Thyroid gland (tissue), 4 donors: ENCODE results near the gene STK16. TPM values are rescaled to one million over a fixed set of nuclear protein-coding genes. Genes with fewer than 3 reads are reported as not detected.

Experiments used
- DNase-seq, 2 donors: peaks; one replicate each; pipeline ENCODE4 v3.0.0-alpha.2; 2019
- H3K27ac ChIP-seq, 3 donors: fragments of 200-600 bp; sonication (generic); 1 replicate in 2 of 3; 2 replicates in 1 of 3; pipeline ENCODE4 v1.5.1; 2016 to 2019; ENCODE audit warnings: mild to moderate bottlenecking in 1 of 3, moderate library complexity in 1 of 3
- H3K27me3 ChIP-seq: fragments of 200-600 bp; sonication (generic); one replicate; pipeline ENCODE4 v1.5.1; 2019
- H3K36me3 ChIP-seq, 2 donors: fragments of 200-600 bp; sonication (generic); one replicate each; pipeline ENCODE4 v1.5.1; 2016 to 2019
- H3K4me1 ChIP-seq, 2 donors: fragments of 200-600 bp; sonication (generic); one replicate each; pipeline ENCODE4 v1.5.1; 2017 to 2019
- H3K4me3 ChIP-seq, 3 donors: fragments of 200-600 bp; sonication (generic); replicated peaks in 1 of 3; 1 replicate in 2 of 3; 2 replicates in 1 of 3; pipeline ENCODE4 v1.5.1; 2016; ENCODE audit warnings: mild to moderate bottlenecking in 1 of 3
- H3K9me3 ChIP-seq: fragments of 200-600 bp; sonication (generic); one replicate; pipeline ENCODE4 v1.5.1; 2017
- POLR2A ChIP-seq, 2 donors: fragments of 450-650 bp; IDR thresholded peaks; one replicate each; pipeline ENCODE4 v1.6.1; 2017; ENCODE audit warnings: antibody characterized with exemption in 2 of 2, mild to moderate bottlenecking in 2 of 2, moderate library complexity in 1 of 2
- WGBS, 2 donors: methylation state at CpG; one replicate each; pipeline ENCODE4 v1.1.5; 2017; 5-methylcytosine and 5-hydroxymethylcytosine counted together
- intact Hi-C: fragments of 100-400 bp; cut with DNase I; formaldehyde crosslinking; loops from one replicate; pipeline ENCODE4 v1.15.1; 2023
- total RNA-seq, 4 donors: library from RNA; depleted of rRNA; stranded (reverse); fragments of >200 nt; gene quantifications; one replicate each; pipeline ENCODE4 v1.2.3, GENCODE V29; 2016
- TF ChIP-seq, protein P1 (sequence below), 6 experiments: fragments of 200-600 bp in 3 of 6; fragments of 450-650 bp in 3 of 6; sonication (generic) in 3 of 6; IDR thresholded peaks; one replicate each; pipeline ENCODE4 v1.5.1; 2016 to 2019; ENCODE audit warnings: antibody characterized with exemption in 6 of 6, mild to moderate bottlenecking in 2 of 6, inconsistent platforms in 1 of 6, moderate library complexity in 1 of 6

The STK16 gene
- total RNA-seq, 4 donors from 2014 or later: 19.5 to 33.0 (median 24.9) TPM

GRCh38 chr2:219272356-219272755, 27.1 kb downstream of the STK16 start:
- 78 to 81% methylated on average over 4 of the region's 4 CpGs for WGBS, 2 donors
- intact Hi-C loops: no loop called here

GRCh38 chr2:219272995-219273394, 27.7 kb downstream of the STK16 start:
- 72 to 84% methylated on average over 2 of the region's 2 CpGs for WGBS, 2 donors
- H3K4me1 ChIP-seq: peaks cover 2 to 26% of the 10 kb centered on the region in 2 donors
- DNase-seq: no peak
- intact Hi-C loops: no loop called here
- H3K27me3 ChIP-seq: no peaks in the 10 kb centered on the region
- no peak overlapping the region for H3K27ac ChIP-seq
- H3K9me3 ChIP-seq: no peaks in the 10 kb centered on the region
- H3K4me3 ChIP-seq: no peak overlapping the region
- TF ChIP-seq, protein P1, sequence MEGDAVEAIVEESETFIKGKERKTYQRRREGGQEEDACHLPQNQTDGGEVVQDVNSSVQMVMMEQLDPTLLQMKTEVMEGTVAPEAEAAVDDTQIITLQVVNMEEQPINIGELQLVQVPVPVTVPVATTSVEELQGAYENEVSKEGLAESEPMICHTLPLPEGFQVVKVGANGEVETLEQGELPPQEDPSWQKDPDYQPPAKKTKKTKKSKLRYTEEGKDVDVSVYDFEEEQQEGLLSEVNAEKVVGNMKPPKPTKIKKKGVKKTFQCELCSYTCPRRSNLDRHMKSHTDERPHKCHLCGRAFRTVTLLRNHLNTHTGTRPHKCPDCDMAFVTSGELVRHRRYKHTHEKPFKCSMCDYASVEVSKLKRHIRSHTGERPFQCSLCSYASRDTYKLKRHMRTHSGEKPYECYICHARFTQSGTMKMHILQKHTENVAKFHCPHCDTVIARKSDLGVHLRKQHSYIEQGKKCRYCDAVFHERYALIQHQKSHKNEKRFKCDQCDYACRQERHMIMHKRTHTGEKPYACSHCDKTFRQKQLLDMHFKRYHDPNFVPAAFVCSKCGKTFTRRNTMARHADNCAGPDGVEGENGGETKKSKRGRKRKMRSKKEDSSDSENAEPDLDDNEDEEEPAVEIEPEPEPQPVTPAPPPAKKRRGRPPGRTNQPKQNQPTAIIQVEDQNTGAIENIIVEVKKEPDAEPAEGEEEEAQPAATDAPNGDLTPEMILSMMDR (IDR thresholded peaks at IDR 0.05): no peak
- no peak for TF ChIP-seq POLR2A (IDR thresholded peaks at IDR 0.05)
- no peaks in the 10 kb centered on the region for H3K36me3 ChIP-seq

More at GRCh38 chr2:219272356-219272755, 27.1 kb downstream of the STK16 start:
- no peak overlapping the region for H3K4me3 ChIP-seq
- H3K4me1 ChIP-seq: peaks cover 0 to 19% of the 10 kb centered on the region in 2 donors
- no peaks in the 10 kb centered on the region for H3K27me3 ChIP-seq
- no peaks in the 10 kb centered on the region for H3K9me3 ChIP-seq
- no peak for TF ChIP-seq POLR2A (IDR thresholded peaks at IDR 0.05)
- TF ChIP-seq, protein P1 (IDR thresholded peaks at IDR 0.05): no peak
- DNase-seq: no peak
- H3K36me3 ChIP-seq: no peaks in the 10 kb centered on the region
- no peak overlapping the region for H3K27ac ChIP-seq

DNA sequence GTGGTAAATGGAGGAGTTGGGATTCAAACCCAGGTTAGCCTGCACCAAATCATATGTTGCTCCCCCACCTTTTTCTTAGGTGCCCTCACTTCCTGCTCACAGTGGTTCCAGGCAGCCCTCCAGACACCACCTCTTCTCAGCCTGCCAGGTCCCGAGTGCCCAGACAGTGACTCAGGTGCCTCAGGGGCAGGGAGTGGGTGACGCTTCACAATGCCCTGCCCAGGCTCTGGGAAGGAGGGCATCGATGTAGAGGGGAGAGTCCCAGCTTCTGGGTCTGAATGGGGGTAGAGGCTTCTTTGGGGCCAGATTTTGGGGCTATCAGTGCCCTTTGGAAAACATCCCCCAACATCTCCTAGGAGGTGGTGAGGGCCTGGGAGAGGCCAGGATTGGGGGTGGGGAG, 28.7 kb downstream of the STK16 start:
- peaks cover 12 to 35% of the 10 kb centered on the region in 2 donors for H3K4me1 ChIP-seq
- H3K4me3 ChIP-seq: no peak overlapping the region
- no peak for TF ChIP-seq POLR2A (IDR thresholded peaks at IDR 0.05)
- TF ChIP-seq, protein P1 (IDR thresholded peaks at IDR 0.05): no peak
- intact Hi-C loops: no loop called here
- no peaks in the 10 kb centered on the region for H3K36me3 ChIP-seq
- no peak for DNase-seq
- peak overlapping the region in 1 of 3 donors; percentile 26 for H3K27ac ChIP-seq
- H3K27me3 ChIP-seq: no peaks in the 10 kb centered on the region
- no peaks in the 10 kb centered on the region for H3K9me3 ChIP-seq
- WGBS, 2 donors: 62 to 88% methylated on average over 3 of the region's 3 CpGs

- Histone ChIP-seq H3K27me3 (no peaks in the 10 kb centered on the region), H3K36me3 (no peaks in the 10 kb centered on the region), H3K27ac (peak overlapping the region in 1 of 3 donors; percentile 26), H3K4me3 (no peak overlapping the region), H3K4me1 (peaks cover 12 to 32% of the 10 kb centered on the region in 2 donors), H3K9me3 (no peaks in the 10 kb centered on the region)
- intact Hi-C loops: no loop called here
- TF ChIP-seq, protein P1 (IDR thresholded peaks at IDR 0.05): no peak
- TF ChIP-seq POLR2A (IDR thresholded peaks at IDR 0.05): peak in 1 of 2 donors; percentile 33
- 40 to 41% methylated on average over 6 of the region's 6 CpGs for WGBS, 2 donors
- DNase-seq: peak; percentile 39 to 60
Measured at GRCh38 chr2:219274361-219274921, 29.2 kb downstream of the STK16 start.
